Mesothelial cell of epicardium (in vitro differentiated cells): ENCODE measurements around the gene SH2D7. TPM values are rescaled to one million over a fixed set of nuclear protein-coding genes. Genes with fewer than 3 reads are reported as not detected.

Experiments used
- DNase-seq, 2 experiments: peaks; one replicate each; pipeline ENCODE4 v3.0.0; 2021; ENCODE audit warnings: low spot score in 2 of 2; ENCODE audit not compliant: unreplicated experiment in 2 of 2
- H3K27ac Mint-ChIP-seq: 2 replicates; pipeline ENCODE4 v1.8.0; 2021; ENCODE audit warnings: mixed read lengths
- H3K27me3 Mint-ChIP-seq: 2 replicates; pipeline ENCODE4 v1.8.0; 2021; ENCODE audit warnings: low read depth, mixed read lengths
- H3K36me3 Mint-ChIP-seq: 2 replicates; pipeline ENCODE4 v1.8.0; 2021; ENCODE audit warnings: mixed read lengths
- H3K4me1 Mint-ChIP-seq: 2 replicates; pipeline ENCODE4 v1.8.0; 2021; ENCODE audit warnings: mixed read lengths
- H3K4me3 Mint-ChIP-seq: 2 replicates; pipeline ENCODE4 v1.8.0; 2021; ENCODE audit warnings: mild to moderate bottlenecking, moderate library complexity, mixed read lengths
- H3K9me3 Mint-ChIP-seq: 2 replicates; pipeline ENCODE4 v1.8.0; 2021; ENCODE audit warnings: mixed read lengths
- total RNA-seq: library from RNA; stranded (reverse); gene quantifications from 3 replicates; pipeline ENCODE4 v1.2.1, GENCODE V29; 2021
- TF ChIP-seq, protein P1 (sequence below): fragments of 200-600 bp; sonication (generic); IDR thresholded peaks from one replicate; pipeline ENCODE4 v1.5.0; 2021; ENCODE audit warnings: antibody characterized with exemption; ENCODE audit not compliant: unreplicated experiment

SH2D7 gene
- total RNA-seq, 1 donor from 2014 or later = not detected

DNA sequence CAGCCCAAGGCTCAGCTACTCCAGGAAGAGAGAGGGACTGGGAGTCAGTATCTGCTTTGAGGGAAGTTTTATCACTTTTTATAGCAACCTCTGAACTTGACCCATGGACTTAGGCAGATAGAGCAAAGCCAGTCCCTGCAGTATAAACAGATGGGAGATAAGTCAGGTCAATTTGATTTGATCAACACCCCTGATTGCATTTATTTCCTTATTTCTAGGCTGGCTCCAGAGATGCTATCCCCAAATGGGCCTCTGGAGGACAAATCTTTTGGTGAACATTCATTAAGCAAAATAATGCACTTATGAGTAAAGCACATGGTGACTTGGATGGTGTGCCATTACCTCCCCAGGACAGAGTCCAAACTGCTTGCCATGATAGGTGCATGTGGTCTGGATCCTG, 47.9 kb downstream of the SH2D7 start:
- Mint-ChIP-seq H3K9me3 (no peaks in the 10 kb centered on the region), H3K4me1 (no peaks in the 10 kb centered on the region), H3K27ac (no peak overlapping the region), H3K36me3 (no peaks in the 10 kb centered on the region), H3K27me3 (no peaks in the 10 kb centered on the region), H3K4me3 (no peak overlapping the region)
- TF ChIP-seq, protein P1, sequence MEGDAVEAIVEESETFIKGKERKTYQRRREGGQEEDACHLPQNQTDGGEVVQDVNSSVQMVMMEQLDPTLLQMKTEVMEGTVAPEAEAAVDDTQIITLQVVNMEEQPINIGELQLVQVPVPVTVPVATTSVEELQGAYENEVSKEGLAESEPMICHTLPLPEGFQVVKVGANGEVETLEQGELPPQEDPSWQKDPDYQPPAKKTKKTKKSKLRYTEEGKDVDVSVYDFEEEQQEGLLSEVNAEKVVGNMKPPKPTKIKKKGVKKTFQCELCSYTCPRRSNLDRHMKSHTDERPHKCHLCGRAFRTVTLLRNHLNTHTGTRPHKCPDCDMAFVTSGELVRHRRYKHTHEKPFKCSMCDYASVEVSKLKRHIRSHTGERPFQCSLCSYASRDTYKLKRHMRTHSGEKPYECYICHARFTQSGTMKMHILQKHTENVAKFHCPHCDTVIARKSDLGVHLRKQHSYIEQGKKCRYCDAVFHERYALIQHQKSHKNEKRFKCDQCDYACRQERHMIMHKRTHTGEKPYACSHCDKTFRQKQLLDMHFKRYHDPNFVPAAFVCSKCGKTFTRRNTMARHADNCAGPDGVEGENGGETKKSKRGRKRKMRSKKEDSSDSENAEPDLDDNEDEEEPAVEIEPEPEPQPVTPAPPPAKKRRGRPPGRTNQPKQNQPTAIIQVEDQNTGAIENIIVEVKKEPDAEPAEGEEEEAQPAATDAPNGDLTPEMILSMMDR = no peak
- no peak for DNase-seq

DNA sequence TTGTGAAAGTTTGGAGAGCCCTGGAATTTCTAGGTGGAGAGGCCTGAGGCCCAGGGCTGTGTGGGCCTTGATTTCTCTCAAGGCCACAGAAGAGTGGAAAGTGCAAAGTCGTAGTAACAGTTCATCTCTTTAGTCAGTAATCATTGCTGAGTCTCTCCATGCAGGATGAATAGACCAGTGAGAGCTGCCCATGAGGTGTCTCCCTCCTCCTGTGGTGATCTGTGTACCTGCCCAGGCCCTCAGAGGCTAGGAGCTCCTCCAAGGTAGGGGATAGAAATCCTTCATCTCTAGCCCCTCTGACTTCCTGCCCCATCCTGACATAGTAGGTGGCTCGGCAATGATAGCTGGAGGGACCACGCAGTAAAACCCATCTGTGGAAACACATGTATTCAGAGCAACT, 50.0 kb downstream of the SH2D7 start:
- no peak overlapping the region for H3K4me3 Mint-ChIP-seq

GRCh38 chr15:78146425-78147154, 54.2 kb downstream of the SH2D7 start:
- TF ChIP-seq, protein P1 = no peak
- Mint-ChIP-seq H3K4me1 (peaks cover 20% of the 10 kb centered on the region), H3K4me3 (no peak overlapping the region), H3K27me3 (no peaks in the 10 kb centered on the region), H3K36me3 (no peaks in the 10 kb centered on the region), H3K9me3 (no peaks in the 10 kb centered on the region), H3K27ac (no peak overlapping the region)
- no peak for DNase-seq

More for the DNA sequence above, 50.0 kb downstream of the SH2D7 start:
- peaks cover 2% of the 10 kb centered on the region for H3K4me1 Mint-ChIP-seq
- TF ChIP-seq, protein P1 = no peak
- H3K27me3 Mint-ChIP-seq = no peaks in the 10 kb centered on the region
- no peaks in the 10 kb centered on the region for H3K9me3 Mint-ChIP-seq
- no peak for DNase-seq
- H3K27ac Mint-ChIP-seq = no peak overlapping the region
- no peaks in the 10 kb centered on the region for H3K36me3 Mint-ChIP-seq

- Mint-ChIP-seq H3K27ac (peak overlapping the region; percentile 30), H3K9me3 (no peaks in the 10 kb centered on the region), H3K36me3 (no peaks in the 10 kb centered on the region), H3K4me1 (peaks cover 20% of the 10 kb centered on the region), H3K4me3 (peak overlapping the region; percentile 55), H3K27me3 (no peaks in the 10 kb centered on the region)
- no peak for DNase-seq
- TF ChIP-seq, protein P1 = no peak
Observed at GRCh38 chr15:78147566-78147965, 55.2 kb downstream of the SH2D7 start.

DNA sequence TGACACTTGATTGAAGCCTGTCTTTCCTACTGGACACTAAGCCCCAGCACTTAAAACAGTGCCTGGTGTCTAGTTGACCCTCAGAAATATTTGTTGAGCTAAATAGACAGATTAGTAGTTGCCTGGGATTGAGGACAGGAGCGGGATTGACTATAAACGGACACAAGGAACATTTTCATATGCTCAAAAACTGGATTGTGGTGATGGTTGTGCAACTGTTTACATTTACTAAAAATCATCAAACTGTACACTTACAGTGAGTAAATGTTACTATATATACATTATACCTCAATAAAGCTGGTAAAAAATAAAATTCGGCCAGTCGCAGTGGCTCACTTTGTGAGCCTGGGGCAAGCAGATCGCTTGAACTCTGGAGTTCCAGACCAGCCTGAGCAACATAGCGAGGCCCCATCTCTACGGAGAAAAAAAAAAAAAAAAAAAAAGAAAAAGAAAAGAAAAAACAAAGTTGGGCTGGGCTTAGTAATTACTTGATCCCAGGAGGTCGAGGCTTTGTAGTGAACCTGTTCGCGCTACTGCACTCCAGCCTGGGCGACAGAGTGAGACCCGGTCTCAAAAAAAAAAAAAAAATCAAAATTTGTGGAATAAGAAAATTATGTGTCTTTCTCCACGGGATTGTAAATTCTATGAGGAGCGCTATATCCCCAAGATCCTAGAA, 56.2 kb downstream of the SH2D7 start:
- Mint-ChIP-seq H3K4me1 (peaks cover 20% of the 10 kb centered on the region), H3K36me3 (no peaks in the 10 kb centered on the region), H3K27me3 (no peaks in the 10 kb centered on the region), H3K27ac (peak overlapping the region; percentile 96), H3K4me3 (peak overlapping the region; percentile 95), H3K9me3 (no peaks in the 10 kb centered on the region)
- TF ChIP-seq, protein P1 = no peak
- DNase-seq = no peak
